ENCODE results near the gene MAP3K14.
"Not testable (repeated sequence)": the region's sequence is repeated elsewhere in the genome, so short reads cannot be mapped to it uniquely, and the experiment has no call there.

The MAP3K14 gene

DNA sequence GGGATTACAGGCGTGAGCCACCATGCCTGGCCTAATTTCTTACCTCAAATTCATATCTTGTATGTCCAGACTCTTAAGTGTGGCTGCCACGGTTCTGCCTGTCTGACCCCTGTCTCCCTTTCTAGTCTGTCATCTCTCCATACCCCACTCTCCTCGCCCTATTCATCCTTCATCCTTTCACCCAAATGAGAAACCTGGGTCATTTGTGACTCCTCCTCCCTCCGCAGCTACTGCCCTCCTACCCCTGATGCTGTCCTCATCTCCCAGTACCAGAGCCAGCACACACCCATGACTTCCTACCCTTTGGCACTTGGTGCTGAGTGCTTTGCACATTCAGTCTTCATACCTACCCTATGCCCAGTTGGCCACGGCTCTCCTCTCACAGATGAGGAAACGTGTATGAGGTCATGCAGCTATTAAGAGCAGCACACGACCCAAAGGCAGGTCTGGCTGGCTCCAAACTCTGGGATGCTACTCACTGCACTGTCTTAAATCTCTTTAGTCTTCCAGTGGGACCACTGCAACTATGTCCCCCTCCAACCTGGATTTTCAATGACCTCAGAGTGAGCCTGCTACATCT is 56.5 kb downstream of the MAP3K14 start:
- DNase-seq (ENCODE audit: low read depth in 2 of 2): no peak

DNA sequence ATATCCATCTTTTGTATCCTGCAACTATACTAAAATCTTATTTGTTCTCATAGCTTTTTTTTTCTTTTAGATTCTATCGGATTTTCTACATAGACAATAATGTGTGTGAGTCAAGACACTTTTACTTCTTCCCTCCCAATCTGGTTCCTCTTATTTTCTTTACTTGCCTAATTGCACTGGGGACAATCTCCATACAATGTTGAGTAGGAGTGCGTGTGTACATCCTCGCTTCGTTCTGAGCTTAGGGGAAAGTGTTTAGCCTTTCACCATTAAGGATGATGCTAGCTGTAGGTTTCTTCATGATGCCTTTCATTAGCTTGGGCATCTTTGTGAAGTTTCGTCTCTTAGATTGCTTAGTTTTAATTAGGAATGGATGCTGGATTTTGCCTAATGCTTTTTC is 57.8 kb downstream of the MAP3K14 start:
- DNase-seq (ENCODE audit: low read depth in 2 of 2): no peak

DNA sequence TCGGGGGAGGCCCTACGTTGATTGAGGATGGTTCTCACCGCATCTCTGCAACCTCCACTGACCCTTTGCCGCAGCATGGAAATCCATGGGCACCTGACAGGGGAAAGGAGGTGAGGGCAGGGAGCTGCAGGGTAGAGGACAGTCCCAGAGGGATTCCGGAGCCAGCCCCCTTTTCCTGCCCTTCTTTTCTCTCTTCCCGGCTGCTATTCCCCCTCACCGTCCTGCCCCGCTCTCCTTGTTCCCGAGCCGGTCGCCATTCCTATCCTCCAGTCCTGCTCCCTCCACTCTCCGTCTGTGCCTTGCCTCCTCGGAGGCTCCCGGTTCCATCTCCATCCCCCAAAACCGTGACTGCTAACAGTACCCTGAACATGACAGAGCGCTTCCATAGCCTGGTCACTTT is 59.7 kb downstream of the MAP3K14 start:
- DNase-seq (ENCODE audit: low read depth in 2 of 2): no peak

DNA sequence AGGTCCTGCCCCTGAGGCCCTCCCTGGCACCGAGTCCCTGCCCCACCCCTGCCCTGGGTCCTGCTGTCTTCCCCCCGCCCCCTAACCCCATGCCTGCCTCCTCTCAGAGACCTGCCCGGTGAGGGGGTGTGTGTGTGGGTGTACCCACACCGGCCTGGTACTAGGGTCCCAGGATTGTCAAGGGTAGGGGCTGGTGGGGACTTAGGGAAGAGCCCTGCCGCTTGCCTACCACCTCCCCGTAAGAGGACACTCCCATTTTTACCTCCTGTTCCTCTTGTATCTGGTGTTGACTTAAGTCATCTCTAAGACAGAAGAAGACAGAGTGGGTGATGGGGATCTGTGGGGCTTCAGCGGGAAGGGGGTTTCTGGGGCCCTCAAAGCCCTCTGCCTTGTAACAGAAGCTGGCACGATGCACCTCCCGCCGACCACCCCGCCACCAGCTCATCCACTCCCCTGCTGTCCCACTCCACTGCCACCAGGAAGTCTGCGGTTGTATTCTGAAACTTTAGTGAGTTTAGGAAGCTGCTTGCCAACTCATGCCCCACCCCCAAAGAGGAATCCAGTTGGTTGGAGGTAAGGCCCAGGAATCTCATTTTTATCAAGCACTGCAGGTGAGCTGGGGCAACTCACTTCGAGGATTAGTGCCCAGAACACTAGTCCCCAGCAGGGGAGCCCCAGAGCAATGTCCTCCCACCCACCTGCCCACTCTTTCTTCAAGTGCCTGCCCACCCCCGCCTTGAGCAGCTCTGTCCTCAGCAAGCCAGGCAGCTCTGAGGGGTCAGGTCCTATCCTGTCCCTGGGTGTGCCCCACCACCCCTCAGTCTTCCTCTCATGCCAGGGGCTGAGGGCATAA is 60.5 kb downstream of the MAP3K14 start:
- no peak for DNase-seq (ENCODE audit: low read depth in 2 of 2)

DNA sequence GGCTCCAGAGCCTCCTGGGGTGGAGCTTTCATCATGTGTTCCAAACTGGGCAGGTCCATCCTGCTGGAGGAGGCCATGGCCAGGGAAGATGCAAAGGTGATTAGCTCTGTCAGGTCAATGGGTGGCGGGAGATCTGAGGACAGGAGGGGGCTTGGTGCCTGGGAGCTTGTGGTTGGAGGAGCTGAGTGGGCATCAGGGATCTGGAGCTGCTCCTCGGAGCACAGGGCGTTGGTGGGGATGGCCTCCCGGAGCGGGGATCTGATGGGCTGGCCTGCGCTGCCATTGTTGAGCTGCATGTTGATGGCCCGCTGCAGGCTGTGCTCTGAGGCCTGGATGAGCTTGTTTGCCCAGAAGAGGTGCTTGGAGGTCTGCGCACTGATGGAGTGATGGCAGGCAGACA is 61.5 kb downstream of the MAP3K14 start:
- DNase-seq (ENCODE audit: low read depth in 2 of 2): no peak

DNA sequence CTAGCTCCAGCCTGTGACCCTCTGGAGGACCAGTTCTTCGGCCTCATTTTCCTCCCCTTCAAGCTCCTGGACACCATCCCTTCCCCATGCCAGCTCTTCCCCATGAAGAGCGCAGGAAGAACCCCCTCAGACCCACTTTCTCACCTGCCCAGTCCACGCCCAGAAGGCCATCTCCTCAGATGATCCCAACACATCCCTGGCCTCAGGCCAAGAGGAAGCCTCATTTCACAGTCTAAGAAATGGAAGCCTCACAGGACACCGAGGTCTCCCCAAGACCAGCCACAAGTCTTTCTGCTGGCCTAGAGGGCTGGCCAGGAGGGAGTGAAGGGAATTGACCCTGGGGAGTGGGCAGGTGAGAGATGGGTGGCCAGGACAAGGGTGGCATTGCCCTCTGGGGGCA is 62.9 kb downstream of the MAP3K14 start:
- no peak for DNase-seq (ENCODE audit: low read depth in 2 of 2)

DNA sequence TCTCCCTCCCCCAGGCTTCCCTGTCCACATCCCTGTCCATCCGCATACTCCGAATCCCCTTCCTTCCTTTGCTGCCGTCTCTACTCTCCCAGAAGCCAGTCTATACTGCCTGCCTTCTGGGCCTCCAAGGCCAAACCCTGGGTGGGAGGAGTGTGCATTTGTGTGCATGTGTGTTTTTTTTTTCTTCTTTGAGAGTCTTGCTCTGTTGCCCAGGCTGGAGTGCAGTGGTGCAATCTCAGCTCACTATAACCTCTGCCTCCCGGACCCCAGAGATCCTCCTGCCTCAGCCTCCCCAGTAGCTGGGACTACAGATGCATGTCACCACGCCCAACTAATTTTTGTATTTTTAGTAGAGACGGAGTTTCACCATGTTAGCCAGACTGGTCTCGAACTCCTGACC is 63.6 kb downstream of the MAP3K14 start:
- not testable (repeated sequence) for DNase-seq (ENCODE audit: low read depth in 2 of 2)

DNA sequence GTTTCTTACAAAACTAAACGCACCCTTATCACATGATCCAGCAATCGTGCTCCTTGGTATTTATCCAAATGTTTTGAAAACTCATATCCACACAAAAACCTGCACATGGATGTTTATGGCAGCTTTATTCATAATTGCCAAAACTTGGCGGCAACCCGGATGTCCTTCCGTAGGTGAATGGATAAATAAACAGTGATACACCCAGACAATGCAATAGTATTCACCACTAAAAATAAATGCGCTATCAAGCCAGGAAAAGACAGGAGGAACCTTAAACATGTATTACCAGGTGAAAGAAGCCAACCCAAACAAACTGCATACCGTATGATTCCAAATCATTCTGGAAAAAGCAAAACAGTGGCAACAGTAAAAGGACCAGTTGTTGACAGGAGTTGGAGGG is 64.9 kb downstream of the MAP3K14 start:
- DNase-seq (ENCODE audit: low read depth in 2 of 2): no peak

DNA sequence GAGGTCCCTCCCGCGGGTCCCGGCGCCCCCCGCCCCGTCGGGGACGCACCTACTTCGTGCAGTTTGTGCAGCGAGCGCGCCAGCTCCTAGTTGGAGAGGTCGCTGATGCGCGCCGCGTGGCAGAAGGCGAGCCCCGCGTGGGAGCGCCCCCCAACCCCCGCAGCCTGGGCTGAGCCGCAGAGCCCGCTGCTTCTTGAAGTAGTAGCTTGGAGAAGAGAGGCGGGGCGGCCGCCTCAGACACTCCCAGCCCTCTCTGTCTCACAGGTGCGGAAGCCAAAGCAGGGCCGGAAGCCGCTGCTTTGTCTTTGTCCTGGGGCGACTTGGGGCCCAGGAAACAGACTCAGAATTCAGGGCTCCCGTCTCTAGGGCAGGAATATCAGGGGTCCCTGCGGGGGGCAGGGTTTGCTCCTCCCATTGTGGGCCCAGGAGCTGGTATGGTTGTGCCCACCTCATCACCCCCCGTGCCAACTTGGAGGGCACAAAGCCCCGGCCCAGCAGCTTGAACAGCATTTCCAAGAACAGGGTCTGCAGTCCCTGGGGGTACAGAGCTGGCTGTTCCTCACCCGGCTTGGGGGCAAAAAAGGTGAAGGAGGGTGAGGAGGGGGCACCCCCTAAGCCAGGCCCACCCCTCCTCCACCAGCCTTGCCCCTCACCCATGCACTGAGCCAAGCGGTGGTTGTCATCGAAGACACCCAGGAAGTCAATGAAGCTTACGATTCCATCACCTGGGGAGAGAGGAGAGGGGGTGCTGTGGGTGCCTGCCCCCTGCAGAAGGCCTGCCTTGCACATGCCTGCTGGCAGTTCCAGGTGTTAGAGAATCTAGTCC is 68.5 kb downstream of the MAP3K14 start:
- DNase-seq (ENCODE audit: low read depth in 2 of 2): peak; percentile 51 to 59

DNA sequence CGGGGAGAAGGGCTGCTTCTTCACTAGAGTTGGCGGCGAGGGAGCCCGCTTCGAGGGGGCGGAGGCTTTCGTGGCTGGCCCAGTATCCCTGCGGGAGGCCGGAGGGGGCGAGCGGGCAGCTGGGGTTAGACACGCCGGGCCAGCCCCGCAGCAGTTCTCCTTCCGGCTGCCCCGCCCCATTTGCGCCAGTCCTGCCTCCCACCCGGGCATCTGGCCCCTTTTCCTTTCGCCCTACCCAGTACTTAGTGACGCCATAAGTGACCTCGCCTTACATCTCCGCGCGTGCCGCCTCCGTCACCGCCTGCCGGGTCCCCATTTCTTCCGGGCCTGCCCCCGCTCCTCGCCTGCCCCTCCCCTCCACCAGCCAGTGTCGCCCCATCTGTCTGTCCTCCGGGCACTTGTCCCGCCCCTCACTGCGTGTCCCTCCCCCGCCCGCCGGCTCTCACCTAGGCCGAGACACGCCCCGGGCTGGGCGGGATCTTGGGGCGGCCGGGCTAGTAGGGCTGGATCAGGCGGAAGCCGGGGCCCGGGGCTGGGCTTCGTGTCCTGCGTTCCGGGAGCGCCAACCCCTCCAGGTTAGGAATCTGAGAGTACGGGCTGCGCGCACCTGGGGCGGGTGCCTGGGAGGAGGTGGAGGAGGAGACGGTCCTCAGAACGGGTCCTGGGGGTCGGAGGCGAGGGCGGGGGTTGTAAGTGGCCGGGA is 69.2 kb downstream of the MAP3K14 start:
- peak; percentile 91 to 99 for DNase-seq (ENCODE audit: low read depth in 2 of 2)

DNA sequence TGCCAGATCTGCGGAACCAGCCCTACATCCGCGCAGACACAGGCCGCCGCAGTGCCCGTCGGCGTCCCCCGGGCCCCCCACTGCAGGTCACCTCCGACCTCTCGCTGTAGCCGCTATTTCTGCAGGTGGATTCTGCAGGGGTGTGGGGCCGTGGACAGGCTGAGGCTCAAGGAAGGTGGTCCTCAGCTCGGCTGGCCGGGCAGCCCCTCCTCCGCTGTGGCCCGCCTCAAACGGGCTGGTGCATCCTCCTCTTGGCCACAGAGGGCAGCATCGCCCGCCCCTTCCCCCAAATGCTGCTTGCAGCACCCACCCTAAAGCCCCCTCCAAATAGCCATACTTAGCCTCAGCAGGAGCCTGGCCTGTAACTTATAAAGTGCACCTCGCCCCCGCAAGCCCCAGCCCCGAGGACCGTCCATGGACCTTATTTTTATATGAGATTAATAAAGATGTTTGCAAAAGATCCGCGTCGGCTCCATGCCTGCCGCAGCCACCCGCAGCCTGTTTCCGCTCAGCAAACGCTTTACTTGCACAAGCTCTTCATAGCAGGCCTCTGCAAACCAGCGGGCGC is 69.9 kb downstream of the MAP3K14 start:
- no peak for DNase-seq (ENCODE audit: low read depth in 2 of 2)

DNA sequence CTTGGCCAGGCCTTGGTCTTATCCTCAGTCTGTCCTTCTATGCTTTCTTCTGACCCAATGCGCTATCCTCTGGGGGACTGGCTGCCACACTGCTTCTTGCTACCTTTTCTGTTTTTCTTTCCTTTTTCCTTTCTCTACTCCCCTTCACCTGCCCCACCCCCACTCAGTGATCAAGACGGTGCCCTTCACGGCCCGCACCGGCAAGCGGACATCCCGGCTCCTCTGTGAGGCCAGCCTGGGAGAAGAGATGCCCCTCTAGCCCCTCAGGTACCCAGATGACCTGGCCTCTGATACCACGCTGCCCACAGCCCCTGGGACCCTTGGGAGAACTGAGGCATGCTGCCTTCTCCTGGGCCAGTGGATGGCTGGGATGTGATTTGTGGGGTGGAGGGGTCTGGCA is 70.5 kb downstream of the MAP3K14 start:
- DNase-seq (ENCODE audit: low read depth in 2 of 2): no peak

DNA sequence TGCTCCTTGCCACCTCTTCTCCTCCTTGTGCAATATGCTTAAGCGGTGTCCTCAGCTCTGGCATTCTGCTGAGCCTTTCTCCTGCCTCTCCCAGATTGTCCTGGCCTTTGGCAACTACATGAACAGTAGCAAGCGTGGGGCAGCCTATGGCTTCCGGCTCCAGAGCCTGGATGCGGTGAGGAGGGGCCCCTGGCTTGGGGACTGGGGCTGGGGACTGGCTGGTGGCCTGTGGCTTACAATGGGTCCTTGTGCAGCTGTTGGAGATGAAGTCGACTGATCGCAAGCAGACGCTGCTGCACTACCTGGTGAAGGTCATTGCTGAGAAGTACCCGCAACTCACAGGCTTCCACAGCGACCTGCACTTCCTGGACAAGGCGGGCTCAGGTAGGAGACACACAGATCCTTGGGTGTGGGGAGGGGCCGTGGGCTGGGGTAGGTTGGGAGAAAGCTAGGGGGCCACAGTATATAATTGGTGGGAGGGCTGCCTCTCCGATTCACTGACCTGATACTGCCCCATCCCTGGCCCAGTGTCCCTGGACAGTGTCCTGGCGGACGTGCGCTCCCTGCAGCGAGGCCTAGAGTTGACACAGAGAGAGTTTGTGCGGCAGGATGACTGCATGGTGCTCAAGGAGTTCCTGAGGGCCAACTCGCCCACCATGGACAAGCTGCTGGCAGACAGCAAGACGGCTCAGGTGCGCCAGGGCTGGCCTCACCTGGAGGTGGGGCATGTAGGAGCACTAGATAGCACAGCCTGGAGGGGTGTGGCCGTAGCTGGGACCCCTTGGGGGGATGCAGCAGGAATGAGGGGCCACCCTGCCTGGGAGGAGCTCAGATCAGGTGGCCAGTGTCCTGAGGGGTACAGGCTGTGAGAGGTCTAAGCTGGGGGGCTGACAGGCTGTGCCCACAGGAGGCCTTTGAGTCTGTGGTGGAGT is 71.8 kb downstream of the MAP3K14 start:
- DNase-seq (ENCODE audit: low read depth in 2 of 2): no peak

DNA sequence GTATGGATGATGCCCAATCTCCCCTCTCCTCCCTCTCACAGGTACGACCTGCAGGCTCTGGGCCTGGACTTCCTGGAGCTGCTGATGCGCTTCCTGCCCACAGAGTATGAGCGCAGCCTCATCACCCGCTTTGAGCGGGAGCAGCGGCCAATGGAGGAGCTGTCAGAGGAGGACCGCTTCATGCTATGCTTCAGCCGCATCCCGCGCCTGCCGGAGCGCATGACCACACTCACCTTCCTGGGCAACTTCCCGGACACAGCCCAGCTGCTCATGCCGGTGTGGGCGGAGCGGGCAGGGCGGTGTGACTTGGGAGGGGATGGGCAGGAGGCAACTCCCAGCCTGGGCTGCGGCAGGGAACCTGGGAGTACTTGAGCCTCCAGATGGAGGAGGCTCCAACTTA is 73.1 kb downstream of the MAP3K14 start:
- DNase-seq (ENCODE audit: low read depth in 2 of 2): no peak

DNA sequence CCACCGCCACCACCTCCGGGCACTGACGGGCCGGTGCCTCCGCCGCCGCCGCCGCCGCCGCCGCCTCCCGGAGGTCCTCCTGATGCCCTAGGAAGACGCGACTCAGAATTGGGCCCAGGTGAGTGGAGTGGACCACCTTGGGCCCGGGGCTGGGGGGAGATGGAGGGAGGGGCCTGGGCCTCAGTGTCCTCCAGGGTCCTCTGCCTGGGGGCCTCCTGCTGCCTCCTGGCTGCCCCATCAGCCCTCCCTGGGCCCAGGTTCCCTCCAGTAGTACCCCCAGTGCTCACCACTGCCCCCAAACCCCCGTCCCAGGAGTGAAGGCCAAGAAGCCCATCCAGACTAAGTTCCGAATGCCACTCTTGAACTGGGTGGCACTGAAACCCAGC is 74.8 kb downstream of the MAP3K14 start:
- DNase-seq (ENCODE audit: low read depth in 2 of 2): no peak

DNA sequence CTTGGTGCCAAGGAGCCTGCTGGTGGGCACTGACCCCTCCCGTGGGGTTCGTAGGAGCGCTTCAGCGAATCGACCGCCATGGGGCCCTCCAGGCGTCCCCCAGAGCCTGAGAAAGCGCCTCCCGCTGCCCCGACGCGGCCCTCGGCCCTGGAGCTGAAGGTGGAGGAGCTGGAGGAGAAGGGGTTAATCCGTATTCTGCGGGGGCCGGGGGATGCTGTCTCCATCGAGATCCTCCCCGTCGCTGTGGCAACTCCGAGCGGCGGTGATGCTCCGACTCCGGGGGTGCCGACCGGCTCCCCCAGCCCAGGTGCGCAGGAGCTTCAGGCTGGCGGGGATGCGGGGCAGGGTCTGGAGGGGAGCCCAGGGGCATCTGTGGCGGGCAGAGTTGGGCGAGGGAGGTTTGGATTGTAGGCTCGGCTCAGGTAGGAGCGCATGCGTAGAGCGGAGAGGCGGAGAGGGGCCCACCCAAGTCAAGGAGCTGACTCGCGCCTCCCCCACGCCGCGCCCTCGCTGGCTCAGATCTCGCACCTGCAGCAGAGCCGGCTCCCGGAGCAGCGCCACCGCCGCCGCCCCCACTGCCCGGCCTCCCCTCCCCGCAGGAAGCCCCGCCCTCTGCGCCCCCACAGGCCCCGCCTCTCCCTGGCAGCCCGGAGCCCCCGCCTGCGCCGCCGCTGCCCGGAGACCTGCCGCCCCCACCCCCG is 75.3 kb downstream of the MAP3K14 start:
- no peak for DNase-seq (ENCODE audit: low read depth in 2 of 2)

DNA sequence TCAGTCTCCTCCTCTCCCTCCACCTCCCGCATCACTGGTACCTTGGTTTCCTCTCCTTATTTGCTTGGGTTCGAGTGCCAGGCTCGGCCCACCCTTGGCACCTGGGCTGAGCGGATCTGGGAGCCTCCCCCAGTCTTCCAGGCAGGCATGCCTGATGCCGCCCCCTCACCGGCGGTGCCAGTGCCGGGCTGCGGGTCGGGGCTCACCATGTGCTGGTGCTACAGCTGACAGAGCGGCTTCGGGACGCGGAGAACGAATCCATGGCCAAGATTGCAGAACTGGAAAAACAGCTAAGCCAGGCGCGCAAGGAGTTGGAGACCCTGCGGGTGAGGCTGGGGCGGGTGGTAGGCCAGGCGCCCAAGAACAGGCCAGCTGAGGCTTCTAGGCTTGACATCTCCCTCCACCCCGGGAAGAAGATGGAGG is 75.9 kb downstream of the MAP3K14 start:
- DNase-seq (ENCODE audit: low read depth in 2 of 2): no peak

DNA sequence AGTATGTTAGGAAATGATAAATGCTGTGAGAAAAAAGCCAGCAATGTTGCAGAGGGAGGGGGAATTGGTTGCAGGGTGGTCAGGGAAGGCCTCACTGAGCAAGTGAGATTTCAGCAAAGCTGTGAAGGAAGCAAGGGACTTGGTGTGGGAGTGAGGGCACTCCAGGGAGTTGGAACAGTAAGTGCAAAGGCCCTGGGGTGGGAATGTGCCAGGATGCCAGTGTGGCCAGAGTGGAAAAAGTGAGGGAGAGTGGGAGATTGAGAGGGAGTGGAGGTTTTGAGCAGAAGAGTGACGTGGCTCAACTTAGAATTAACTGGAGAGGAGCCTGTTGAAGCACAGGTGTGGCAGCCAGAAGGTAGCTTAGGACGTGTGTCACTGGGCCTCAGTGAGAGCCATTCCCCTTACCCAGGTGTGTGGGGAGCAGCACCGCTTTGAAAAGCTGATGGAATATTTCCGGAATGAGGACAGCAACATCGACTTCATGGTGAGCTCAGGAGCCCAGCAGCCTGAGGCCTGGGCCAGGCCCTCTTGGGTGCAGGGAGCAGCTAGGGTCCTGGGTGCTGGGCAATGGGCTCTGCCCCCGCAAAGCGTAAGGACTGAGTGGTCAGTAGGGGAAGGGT is 78.6 kb downstream of the MAP3K14 start:
- no peak for DNase-seq (ENCODE audit: low read depth in 2 of 2)

DNA sequence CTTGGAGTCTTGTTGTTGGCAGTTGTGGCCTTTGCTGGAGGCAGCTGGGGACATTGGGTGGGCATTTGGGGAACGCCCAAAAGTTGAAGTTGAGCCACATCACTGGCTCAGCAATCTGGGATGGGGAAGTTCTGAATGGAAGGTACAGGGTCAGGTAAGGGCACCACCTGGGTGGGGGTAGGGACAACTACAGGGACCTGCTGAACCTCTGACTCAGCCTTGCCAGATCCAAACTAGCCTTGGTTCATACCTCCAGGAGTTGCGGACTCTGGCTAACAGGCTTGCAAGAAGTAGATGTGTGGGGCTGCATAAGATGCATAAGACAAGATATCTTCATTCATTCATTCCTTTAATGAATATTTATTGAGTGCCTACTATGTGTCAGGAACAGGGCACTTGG is 79.1 kb downstream of the MAP3K14 start:
- DNase-seq (ENCODE audit: low read depth in 2 of 2): no peak

DNA sequence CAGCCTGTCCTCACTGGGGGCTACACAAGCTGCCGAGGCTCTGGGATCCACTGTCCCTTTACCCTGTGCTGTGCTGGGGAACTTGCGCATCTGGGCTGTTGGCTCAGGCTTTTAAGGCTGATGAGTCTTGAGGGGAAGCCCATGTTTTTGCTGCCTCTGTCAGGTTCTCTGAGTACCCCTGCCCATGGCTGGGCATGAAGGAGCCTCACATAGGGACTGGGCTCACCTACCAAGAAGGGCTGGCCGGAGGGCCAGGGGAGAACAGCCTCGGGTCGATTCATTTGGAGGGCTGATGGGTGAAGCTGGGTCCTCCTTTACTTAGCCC is 80.6 kb downstream of the MAP3K14 start:
- DNase-seq (ENCODE audit: low read depth in 2 of 2): no peak
